Neural cell (in vitro differentiated cells): Measurements from ENCODE around the gene SAMD4A. TPM values are rescaled to one million over a fixed set of nuclear protein-coding genes. Genes with fewer than 3 reads are reported as not detected.

ENCODE experiments used
- H2AFZ ChIP-seq: fragments of 200-600, 300-800 bp; sonication (generic), shearing (Covaris generic); 2 replicates; pipeline ENCODE4 v1.6.0; 2014; ENCODE audit warnings: low read depth, mild to moderate bottlenecking, antibody characterized with exemption, low read length, moderate library complexity
- H3F3A ChIP-seq: fragments of 200-600 bp; shearing (Covaris generic); 2 replicates; pipeline ENCODE4 v1.6.1; 2016; ENCODE audit warnings: mild to moderate bottlenecking, moderate library complexity, mixed read lengths, antibody characterized with exemption, low read length; ENCODE audit not compliant: insufficient read depth, poor library complexity, severe bottlenecking
- H3K27ac ChIP-seq: fragments of 200-600, 300-800 bp; sonication (generic), shearing (Covaris generic); 2 replicates; pipeline ENCODE4 v1.5.1; 2014; ENCODE audit warnings: mild to moderate bottlenecking, low read length, moderate library complexity
- H3K27me3 ChIP-seq: fragments of 300-800, 200-600 bp; sonication (generic), shearing (Covaris generic); 2 replicates; pipeline ENCODE4 v1.6.0; 2014; ENCODE audit warnings: mild to moderate bottlenecking, low read depth, low read length, moderate library complexity; ENCODE audit not compliant: insufficient read depth
- H3K36me3 ChIP-seq: fragments of 300-800, 200-600 bp; sonication (generic), shearing (Covaris generic); 2 replicates; pipeline ENCODE4 v1.5.1; 2014; ENCODE audit warnings: mild to moderate bottlenecking, antibody characterized with exemption, low read length, moderate library complexity; ENCODE audit not compliant: insufficient read depth
- H3K4me2 ChIP-seq: fragments of 300-800, 200-600 bp; sonication (generic), shearing (Covaris generic); 2 replicates; pipeline ENCODE4 v1.6.0; 2014; ENCODE audit warnings: mild to moderate bottlenecking, low read length
- H3K4me3 ChIP-seq: fragments of 300-800, 200-600 bp; sonication (generic), shearing (Covaris generic); 2 replicates; pipeline ENCODE4 v1.5.1; 2014; ENCODE audit warnings: mild to moderate bottlenecking, low read length, moderate library complexity
- H3K79me2 ChIP-seq: fragments of 200-600 bp; shearing (Covaris generic); replicated peaks from 2 replicates; pipeline ENCODE4 v1.6.0; 2014; ENCODE audit warnings: mild to moderate bottlenecking, low read length, moderate library complexity; ENCODE audit not compliant: insufficient read depth
- H3K9ac ChIP-seq: fragments of 300-800, 200-600 bp; sonication (generic), shearing (Covaris generic); 2 replicates; pipeline ENCODE4 v1.6.1; 2016; ENCODE audit warnings: mild to moderate bottlenecking, low read length, mixed read lengths
- H3K9me2 ChIP-seq: fragments of 200-600 bp; shearing (Covaris generic); 2 replicates; pipeline ENCODE4 v1.6.1; 2016; ENCODE audit warnings: mild to moderate bottlenecking, low read length, mixed read lengths; ENCODE audit not compliant: insufficient read depth
- H3K9me3 ChIP-seq: fragments of 200-600, 300-800 bp; sonication (generic), shearing (Covaris generic); 2 replicates; pipeline ENCODE4 v1.6.1; 2016; ENCODE audit warnings: mild to moderate bottlenecking, mixed run types, low read length, moderate library complexity, mixed read lengths
- H4K20me1 ChIP-seq: fragments of 200-600 bp; shearing (Covaris generic); 2 replicates; pipeline ENCODE4 v1.6.1; 2016; ENCODE audit warnings: mild to moderate bottlenecking, mixed run types; ENCODE audit not compliant: insufficient read depth
- EP300 ChIP-seq: fragments of 450-650 bp; conservative IDR thresholded peaks from 2 replicates; pipeline ENCODE4 v1.6.1; 2014; ENCODE audit warnings: antibody characterized with exemption, mild to moderate bottlenecking, moderate library complexity; ENCODE audit not compliant: poor library complexity, severe bottlenecking
- EZH2 ChIP-seq: fragments of 200-600, 300-800 bp; shearing (Covaris generic), sonication (generic); IDR thresholded peaks from 2 replicates; pipeline ENCODE4 v1.6.1; 2014; ENCODE audit warnings: antibody characterized with exemption, low read length, borderline replicate concordance, mild to moderate bottlenecking; ENCODE audit not compliant: insufficient read depth, poor library complexity, severe bottlenecking
- MXI1 ChIP-seq: fragments of 450-650 bp; conservative IDR thresholded peaks from 2 replicates; pipeline ENCODE4 v1.6.1; 2014; ENCODE audit warnings: antibody characterized with exemption, mild to moderate bottlenecking; ENCODE audit not compliant: poor library complexity, severe bottlenecking
- POLR2AphosphoS5 ChIP-seq: IDR thresholded peaks from 2 replicates; pipeline ENCODE4 v1.6.1; 2012
- RAD21 ChIP-seq: fragments of 450-650 bp; conservative IDR thresholded peaks from 2 replicates; pipeline ENCODE4 v1.6.1; 2014; ENCODE audit warnings: antibody characterized with exemption, mild to moderate bottlenecking, moderate library complexity
- SMC3 ChIP-seq: fragments of 450-650 bp; conservative IDR thresholded peaks from 2 replicates; pipeline ENCODE4 v1.6.1; 2014; ENCODE audit warnings: antibody characterized with exemption, mild to moderate bottlenecking, moderate library complexity; ENCODE audit not compliant: poor library complexity
- TAF1 ChIP-seq: IDR thresholded peaks from 2 replicates; pipeline ENCODE4 v1.6.1; 2012; ENCODE audit warnings: low read depth
- polyA plus RNA-seq: library from polyadenylated mRNA; depleted of rRNA; stranded (reverse); fragments of >200 nt; gene quantifications from 2 replicates; pipeline ENCODE4 v1.2.3, GENCODE V29; 2014
- TF ChIP-seq, protein P1 (sequence below): fragments of 450-650 bp; IDR thresholded peaks from 2 replicates; pipeline ENCODE4 v1.5.1; 2014; ENCODE audit warnings: antibody characterized with exemption, mild to moderate bottlenecking, moderate library complexity; ENCODE audit not compliant: poor library complexity, severe bottlenecking
- TF ChIP-seq, protein P2 (sequence below): IDR thresholded peaks from 2 replicates; pipeline ENCODE4 v1.6.1; 2012; ENCODE audit warnings: borderline replicate concordance

The SAMD4A gene
- polyA plus RNA-seq, 1 donor from 2014 or later: 1.0 TPM

DNA sequence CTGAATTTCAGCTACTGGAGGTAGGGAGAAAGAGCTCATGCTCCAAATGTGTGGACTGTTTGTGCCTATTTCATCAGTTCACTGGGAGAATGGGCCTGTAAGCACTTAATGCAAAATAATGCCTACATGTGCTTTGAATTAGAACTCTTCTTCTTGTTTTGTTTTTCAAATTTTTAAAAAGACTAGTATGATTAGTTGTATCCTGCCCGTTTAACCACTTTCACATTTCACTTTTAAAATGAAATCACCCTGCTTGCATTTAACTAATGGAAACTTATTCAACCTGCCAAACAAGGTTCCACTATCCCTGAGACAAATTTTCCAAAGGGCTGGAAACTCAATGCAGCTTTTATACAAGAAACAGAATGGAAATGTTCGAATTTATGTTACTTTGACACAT, 79.7 kb downstream of the SAMD4A start:
- Histone ChIP-seq H4K20me1 (no peaks in the 10 kb centered on the region), H3K27me3 (no peaks in the 10 kb centered on the region), H3K9me3 (no peaks in the 10 kb centered on the region), H3K36me3 (no peaks in the 10 kb centered on the region), H3K4me3 (no peak overlapping the region), H3K27ac (no peak overlapping the region), H3F3A (no peaks in the 10 kb centered on the region), H3K4me2 (no peak overlapping the region), H3K79me2 (no peaks in the 10 kb centered on the region), H3K9me2 (no peaks in the 10 kb centered on the region), H3K9ac (no peak overlapping the region), H2AFZ (no peak overlapping the region)
- no peak for TF ChIP-seq EZH2
- TF ChIP-seq SMC3: no peak
- no peak for TF ChIP-seq RAD21
- no peak for TF ChIP-seq POLR2AphosphoS5
- TF ChIP-seq, protein P1, sequence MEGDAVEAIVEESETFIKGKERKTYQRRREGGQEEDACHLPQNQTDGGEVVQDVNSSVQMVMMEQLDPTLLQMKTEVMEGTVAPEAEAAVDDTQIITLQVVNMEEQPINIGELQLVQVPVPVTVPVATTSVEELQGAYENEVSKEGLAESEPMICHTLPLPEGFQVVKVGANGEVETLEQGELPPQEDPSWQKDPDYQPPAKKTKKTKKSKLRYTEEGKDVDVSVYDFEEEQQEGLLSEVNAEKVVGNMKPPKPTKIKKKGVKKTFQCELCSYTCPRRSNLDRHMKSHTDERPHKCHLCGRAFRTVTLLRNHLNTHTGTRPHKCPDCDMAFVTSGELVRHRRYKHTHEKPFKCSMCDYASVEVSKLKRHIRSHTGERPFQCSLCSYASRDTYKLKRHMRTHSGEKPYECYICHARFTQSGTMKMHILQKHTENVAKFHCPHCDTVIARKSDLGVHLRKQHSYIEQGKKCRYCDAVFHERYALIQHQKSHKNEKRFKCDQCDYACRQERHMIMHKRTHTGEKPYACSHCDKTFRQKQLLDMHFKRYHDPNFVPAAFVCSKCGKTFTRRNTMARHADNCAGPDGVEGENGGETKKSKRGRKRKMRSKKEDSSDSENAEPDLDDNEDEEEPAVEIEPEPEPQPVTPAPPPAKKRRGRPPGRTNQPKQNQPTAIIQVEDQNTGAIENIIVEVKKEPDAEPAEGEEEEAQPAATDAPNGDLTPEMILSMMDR: no peak
- TF ChIP-seq, protein P2, sequence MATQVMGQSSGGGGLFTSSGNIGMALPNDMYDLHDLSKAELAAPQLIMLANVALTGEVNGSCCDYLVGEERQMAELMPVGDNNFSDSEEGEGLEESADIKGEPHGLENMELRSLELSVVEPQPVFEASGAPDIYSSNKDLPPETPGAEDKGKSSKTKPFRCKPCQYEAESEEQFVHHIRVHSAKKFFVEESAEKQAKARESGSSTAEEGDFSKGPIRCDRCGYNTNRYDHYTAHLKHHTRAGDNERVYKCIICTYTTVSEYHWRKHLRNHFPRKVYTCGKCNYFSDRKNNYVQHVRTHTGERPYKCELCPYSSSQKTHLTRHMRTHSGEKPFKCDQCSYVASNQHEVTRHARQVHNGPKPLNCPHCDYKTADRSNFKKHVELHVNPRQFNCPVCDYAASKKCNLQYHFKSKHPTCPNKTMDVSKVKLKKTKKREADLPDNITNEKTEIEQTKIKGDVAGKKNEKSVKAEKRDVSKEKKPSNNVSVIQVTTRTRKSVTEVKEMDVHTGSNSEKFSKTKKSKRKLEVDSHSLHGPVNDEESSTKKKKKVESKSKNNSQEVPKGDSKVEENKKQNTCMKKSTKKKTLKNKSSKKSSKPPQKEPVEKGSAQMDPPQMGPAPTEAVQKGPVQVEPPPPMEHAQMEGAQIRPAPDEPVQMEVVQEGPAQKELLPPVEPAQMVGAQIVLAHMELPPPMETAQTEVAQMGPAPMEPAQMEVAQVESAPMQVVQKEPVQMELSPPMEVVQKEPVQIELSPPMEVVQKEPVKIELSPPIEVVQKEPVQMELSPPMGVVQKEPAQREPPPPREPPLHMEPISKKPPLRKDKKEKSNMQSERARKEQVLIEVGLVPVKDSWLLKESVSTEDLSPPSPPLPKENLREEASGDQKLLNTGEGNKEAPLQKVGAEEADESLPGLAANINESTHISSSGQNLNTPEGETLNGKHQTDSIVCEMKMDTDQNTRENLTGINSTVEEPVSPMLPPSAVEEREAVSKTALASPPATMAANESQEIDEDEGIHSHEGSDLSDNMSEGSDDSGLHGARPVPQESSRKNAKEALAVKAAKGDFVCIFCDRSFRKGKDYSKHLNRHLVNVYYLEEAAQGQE: no peak

DNA sequence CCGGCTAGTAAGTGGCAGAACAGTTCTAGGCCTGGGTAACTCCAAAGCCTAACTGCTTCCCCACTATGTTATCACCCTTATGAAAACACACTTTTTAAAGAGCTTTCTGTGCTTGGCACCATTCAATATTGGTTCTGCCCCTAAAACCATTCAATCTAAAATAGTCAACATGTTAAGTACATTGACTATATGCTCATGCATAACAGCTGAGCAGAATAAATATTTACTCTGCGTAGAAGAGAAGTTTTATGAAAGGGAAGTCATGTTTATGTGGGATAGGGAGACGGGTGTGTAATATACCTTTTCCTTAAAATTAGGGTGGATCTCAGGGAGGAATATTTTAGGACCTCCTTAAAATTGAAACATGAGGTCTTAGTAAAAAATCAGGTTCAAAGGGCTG, 80.5 kb downstream of the SAMD4A start:
- Histone ChIP-seq H3K4me3 (no peak overlapping the region), H3K27me3 (no peaks in the 10 kb centered on the region), H3K4me2 (no peak overlapping the region), H3F3A (no peaks in the 10 kb centered on the region), H3K79me2 (no peaks in the 10 kb centered on the region), H3K36me3 (no peaks in the 10 kb centered on the region), H2AFZ (no peak overlapping the region), H3K9me2 (no peaks in the 10 kb centered on the region), H3K27ac (no peak overlapping the region), H3K9ac (no peak overlapping the region), H4K20me1 (no peaks in the 10 kb centered on the region), H3K9me3 (no peaks in the 10 kb centered on the region)
- TF ChIP-seq, protein P2: no peak
- no peak for TF ChIP-seq EP300
- TF ChIP-seq SMC3: no peak
- no peak for TF ChIP-seq RAD21
- TF ChIP-seq TAF1: no peak
- TF ChIP-seq, protein P1: no peak
- no peak for TF ChIP-seq MXI1
- no peak for TF ChIP-seq POLR2AphosphoS5
- TF ChIP-seq EZH2: no peak
